22Rv1 (cell line): ENCODE data around the gene LTBP3.

ENCODE experiments used
- H3K27ac ChIP-seq: fragments of 450-650 bp; 2 replicates; pipeline ENCODE4 v1.5.1; 2017
- ZFX ChIP-seq: fragments of 450-650 bp; IDR thresholded peaks from 2 replicates; pipeline ENCODE4 v1.6.1; 2017; ENCODE audit warnings: antibody characterized with exemption, borderline replicate concordance
- TF ChIP-seq, protein P1 (sequence below): fragments of 450-650 bp; IDR thresholded peaks from 2 replicates; pipeline ENCODE4 v1.5.1; 2017; ENCODE audit warnings: mild to moderate bottlenecking

LTBP3 gene

DNA sequence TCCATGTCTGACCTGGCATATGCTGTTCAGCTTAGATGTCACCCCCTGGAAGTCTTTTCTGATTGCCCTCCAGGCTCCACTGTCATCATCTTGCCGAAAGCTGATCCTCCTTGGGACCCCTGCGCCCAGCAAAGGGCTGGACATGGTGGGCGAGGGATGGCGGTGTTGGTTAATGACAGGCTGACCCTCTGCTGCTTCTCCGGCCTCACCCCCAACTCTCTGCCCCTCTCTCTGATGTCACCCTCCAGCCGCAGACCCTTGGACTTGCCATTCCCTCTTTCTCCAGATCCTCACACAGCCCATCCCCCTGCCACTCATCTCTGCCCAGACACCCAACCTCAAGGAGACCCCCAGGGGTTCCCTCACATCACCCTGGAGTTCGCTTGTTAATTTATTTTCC lies 20.0 kb upstream of the LTBP3 start:
- no peak overlapping the region; the same call in 1 of the 2 replicates for H3K27ac ChIP-seq

DNA sequence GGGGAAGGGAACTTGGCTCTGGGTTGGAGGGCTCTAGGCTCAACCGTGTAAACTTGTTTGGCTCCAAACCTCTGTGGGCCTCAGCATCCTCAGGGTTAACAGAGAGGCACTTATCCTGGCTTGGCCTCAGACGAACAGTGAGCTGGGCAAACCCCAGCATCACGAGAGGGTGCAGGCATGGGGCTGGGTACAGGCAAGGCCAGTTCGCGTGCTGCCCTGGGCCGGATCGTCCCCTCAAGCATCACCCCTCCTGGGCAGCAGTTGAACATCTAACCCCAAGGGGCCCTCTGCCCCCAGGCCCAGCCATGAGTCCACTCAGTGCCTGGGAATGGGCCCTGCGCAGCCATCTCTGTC lies 19.6 kb upstream of the LTBP3 start:
- H3K27ac ChIP-seq: peak overlapping the region; percentile 96; the same call in 1 of the 2 replicates
- no peak for TF ChIP-seq ZFX

More for the DNA sequence above, 20.0 kb upstream of the LTBP3 start:
- no peak for TF ChIP-seq ZFX
- TF ChIP-seq, protein P1, sequence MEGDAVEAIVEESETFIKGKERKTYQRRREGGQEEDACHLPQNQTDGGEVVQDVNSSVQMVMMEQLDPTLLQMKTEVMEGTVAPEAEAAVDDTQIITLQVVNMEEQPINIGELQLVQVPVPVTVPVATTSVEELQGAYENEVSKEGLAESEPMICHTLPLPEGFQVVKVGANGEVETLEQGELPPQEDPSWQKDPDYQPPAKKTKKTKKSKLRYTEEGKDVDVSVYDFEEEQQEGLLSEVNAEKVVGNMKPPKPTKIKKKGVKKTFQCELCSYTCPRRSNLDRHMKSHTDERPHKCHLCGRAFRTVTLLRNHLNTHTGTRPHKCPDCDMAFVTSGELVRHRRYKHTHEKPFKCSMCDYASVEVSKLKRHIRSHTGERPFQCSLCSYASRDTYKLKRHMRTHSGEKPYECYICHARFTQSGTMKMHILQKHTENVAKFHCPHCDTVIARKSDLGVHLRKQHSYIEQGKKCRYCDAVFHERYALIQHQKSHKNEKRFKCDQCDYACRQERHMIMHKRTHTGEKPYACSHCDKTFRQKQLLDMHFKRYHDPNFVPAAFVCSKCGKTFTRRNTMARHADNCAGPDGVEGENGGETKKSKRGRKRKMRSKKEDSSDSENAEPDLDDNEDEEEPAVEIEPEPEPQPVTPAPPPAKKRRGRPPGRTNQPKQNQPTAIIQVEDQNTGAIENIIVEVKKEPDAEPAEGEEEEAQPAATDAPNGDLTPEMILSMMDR: no peak

DNA sequence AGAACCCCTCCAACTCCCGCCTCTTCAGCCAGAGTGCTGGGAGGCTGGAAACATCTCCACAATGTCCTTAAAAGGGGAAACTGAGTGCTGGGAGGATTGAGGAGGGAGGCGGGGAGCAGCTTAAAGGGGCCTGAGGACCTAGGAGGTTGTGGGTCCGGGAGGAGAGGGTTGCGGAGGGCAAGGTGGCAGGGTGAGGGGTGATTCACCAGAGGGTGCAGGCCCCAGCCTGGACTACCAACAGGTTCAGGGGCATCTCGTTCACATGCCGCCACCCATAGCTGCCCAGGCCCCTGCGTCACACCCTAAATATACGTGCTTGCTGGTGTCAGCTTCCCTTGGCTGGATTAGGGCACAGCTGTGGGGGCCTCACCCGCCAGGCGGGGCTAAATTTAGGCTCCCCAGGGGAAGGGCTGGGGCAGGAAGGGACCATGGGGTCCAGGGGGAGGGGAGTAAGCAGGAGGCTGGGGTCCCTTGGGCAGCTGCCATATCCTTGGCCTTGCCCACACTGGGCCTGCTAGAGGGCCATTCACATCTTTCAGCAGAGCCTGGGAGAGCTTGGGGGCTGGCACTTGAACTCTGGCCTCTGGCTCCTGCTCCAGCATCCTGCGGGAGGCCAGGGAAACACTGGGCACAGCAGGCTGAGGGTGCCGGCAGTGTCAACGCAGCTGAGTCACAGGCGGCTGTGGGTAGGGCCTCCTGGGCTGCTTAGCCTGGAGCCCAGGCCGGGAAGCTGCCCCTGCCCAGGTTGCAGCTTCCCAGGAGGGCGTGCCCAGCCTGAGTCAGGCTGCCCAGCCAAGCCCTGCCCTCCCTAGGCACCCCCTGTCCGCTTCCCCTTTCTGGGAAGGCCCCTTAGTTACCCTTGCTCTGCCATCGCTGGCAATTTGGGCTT lies 19.0 kb upstream of the LTBP3 start:
- H3K27ac ChIP-seq: peak overlapping the region; percentile 96; the same call in 1 of the 2 replicates
- TF ChIP-seq, protein P1: no peak
- no peak for TF ChIP-seq ZFX

- peak overlapping the region; percentile 96 for H3K27ac ChIP-seq
- TF ChIP-seq, protein P1: no peak
- TF ChIP-seq ZFX: no peak
Measured at GRCh38 chr11:65576232-65576866, 18.2 kb upstream of the LTBP3 start.

- TF ChIP-seq, protein P1: no peak
- TF ChIP-seq ZFX: no peak
- H3K27ac ChIP-seq: peak within 1 kb of the TSS; percentile 96
Measured at GRCh38 chr11:65575568-65576231, 17.5 kb upstream of the LTBP3 start, which contains the start of gene EHBP1L1. TSS of gene EHBP1L1 (plus strand) at chr11:65576053. CDS start at chr11:65576303, 250 bp downstream.

DNA sequence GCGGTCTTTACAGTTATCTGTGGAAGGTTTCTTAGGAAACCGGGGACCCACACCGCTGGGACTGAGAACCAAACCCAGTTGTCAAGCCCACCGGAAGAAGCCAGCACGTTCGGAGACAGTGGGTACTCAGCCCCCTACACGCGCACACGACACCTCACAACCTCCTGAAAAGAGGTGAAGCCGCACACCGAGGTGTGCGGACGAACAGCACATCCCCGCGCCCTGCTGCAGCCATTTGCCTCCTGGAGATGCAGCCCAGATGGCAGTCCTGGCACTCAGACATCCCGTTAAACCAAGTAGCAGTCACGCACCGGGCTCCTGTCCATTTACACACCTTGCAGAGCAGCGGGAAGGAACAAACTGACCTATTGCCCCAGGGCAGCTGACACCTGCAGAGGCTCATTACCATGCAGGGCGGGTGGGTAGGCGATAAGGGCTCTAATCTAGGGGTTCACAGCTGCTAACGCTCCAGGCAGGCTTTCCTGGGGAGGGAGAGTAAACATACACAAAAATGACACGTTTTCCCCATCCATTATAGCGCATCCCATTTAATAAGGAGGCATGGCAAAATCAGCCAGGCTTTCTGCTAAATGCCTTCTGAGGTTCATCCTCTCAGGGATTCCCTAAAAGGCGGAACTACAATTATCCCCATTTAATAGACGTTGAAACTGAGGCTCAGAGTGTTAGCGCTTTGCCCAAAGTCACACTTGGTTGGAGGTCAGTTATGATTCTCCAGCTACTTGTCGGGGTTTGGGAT lies 16.8 kb upstream of the LTBP3 start:
- TF ChIP-seq, protein P1: no peak
- TF ChIP-seq ZFX: no peak
- H3K27ac ChIP-seq: peak overlapping the region; percentile 96
